Measurements from ENCODE around the gene UGT1A3.

Gene UGT1A3

DNA sequence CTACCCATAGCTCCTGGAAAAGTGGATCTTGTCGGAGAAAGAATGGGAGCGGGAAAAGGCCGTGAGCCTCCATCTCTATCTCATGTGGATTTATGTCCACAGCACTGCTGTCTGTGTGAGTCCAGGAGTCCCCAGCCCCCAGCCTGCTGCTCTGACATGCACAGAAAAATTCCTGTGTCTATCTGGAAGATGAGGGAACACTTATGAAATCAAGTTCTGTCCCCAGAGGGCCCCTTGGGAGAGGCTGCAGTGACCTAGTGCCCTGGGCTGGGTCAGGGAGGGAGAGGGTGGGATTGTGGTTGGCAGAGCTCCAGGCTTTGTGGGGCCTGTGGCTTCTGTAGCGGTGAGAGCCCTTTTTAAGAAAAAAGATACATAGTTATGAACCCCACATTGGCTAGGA is 87.9 kb downstream of the UGT1A3 start:
- DNase-seq, result no peak
- no peaks in the 10 kb centered on the region for H3K79me2 ChIP-seq (ENCODE audit: low read length)
- no peaks in the 10 kb centered on the region for H3K9me2 ChIP-seq (replicated peaks; ENCODE audit: insufficient read depth, low read length)
- no peak overlapping the region for H3K9ac ChIP-seq (ENCODE audit: low read length)
- no peaks in the 10 kb centered on the region for H3K36me3 ChIP-seq (replicated peaks; ENCODE audit: insufficient read depth, low read length)
- no peak overlapping the region for H2AFZ ChIP-seq (ENCODE audit: low read length)
- no peaks in the 10 kb centered on the region for H4K20me1 ChIP-seq (ENCODE audit: insufficient read depth, low read length)
- no peak overlapping the region for H3K4me2 ChIP-seq (ENCODE audit: low read depth, low read length)
- H3K4me1 ChIP-seq (ENCODE audit: low read length), result no peaks in the 10 kb centered on the region
- H3K4me3 ChIP-seq (ENCODE audit: low read length), result no peak overlapping the region
- H3F3A ChIP-seq (ENCODE audit: insufficient read depth, low read length), result no peaks in the 10 kb centered on the region
- H3K27me3 ChIP-seq (replicated peaks; ENCODE audit: insufficient read depth, low read length), result no peaks in the 10 kb centered on the region
- H3K27ac ChIP-seq (ENCODE audit: low read length), result no peak overlapping the region
- TF ChIP-seq EZH2 (optimal IDR thresholded peaks at IDR 0.05; ENCODE audit: low read depth, low read length) (no peak), EZH2phosphoT487 (IDR thresholded peaks at IDR 0.05; ENCODE audit: low read length) (no peak), CTCF (IDR thresholded peaks at IDR 0.05; ENCODE audit: low read length) (no peak)
- no peaks in the 10 kb centered on the region for H3K9me3 ChIP-seq (replicated peaks; ENCODE audit: insufficient read depth, low read length)

GRCh38 chr2:233817361-233817911 is 88.6 kb downstream of the UGT1A3 start:
- H3F3A ChIP-seq (ENCODE audit: insufficient read depth, low read length), result no peaks in the 10 kb centered on the region
- H3K27ac ChIP-seq (ENCODE audit: low read length), result no peak overlapping the region
- DNase-seq, result no peak
- H3K9ac ChIP-seq (ENCODE audit: low read length), result no peak overlapping the region
- H3K79me2 ChIP-seq (ENCODE audit: low read length), result no peaks in the 10 kb centered on the region
- H3K4me3 ChIP-seq (ENCODE audit: low read length), result no peak overlapping the region
- no peaks in the 10 kb centered on the region for H3K36me3 ChIP-seq (replicated peaks; ENCODE audit: insufficient read depth, low read length)
- H3K27me3 ChIP-seq (replicated peaks; ENCODE audit: insufficient read depth, low read length), result no peaks in the 10 kb centered on the region
- H2AFZ ChIP-seq (ENCODE audit: low read length), result no peak overlapping the region
- no peaks in the 10 kb centered on the region for H3K4me1 ChIP-seq (ENCODE audit: low read length)
- H4K20me1 ChIP-seq (ENCODE audit: insufficient read depth, low read length), result no peaks in the 10 kb centered on the region
- TF ChIP-seq EZH2phosphoT487 (IDR thresholded peaks at IDR 0.05; ENCODE audit: low read length) (no peak), EZH2 (optimal IDR thresholded peaks at IDR 0.05; ENCODE audit: low read depth, low read length) (no peak), CTCF (IDR thresholded peaks at IDR 0.05; ENCODE audit: low read length) (no peak)
- no peaks in the 10 kb centered on the region for H3K9me3 ChIP-seq (replicated peaks; ENCODE audit: insufficient read depth, low read length)
- H3K4me2 ChIP-seq (ENCODE audit: low read depth, low read length), result no peak overlapping the region
- no peaks in the 10 kb centered on the region for H3K9me2 ChIP-seq (replicated peaks; ENCODE audit: insufficient read depth, low read length)

GRCh38 chr2:233817995-233818638 is 89.3 kb downstream of the UGT1A3 start:
- Histone ChIP-seq H3K4me2 (ENCODE audit: low read depth, low read length) (no peak overlapping the region), H3K36me3 (replicated peaks; ENCODE audit: insufficient read depth, low read length) (no peaks in the 10 kb centered on the region), H3K4me1 (ENCODE audit: low read length) (no peaks in the 10 kb centered on the region), H3K79me2 (ENCODE audit: low read length) (no peaks in the 10 kb centered on the region), H3K27ac (ENCODE audit: low read length) (no peak overlapping the region), H2AFZ (ENCODE audit: low read length) (no peak overlapping the region), H3K9me3 (replicated peaks; ENCODE audit: insufficient read depth, low read length) (no peaks in the 10 kb centered on the region), H3F3A (ENCODE audit: insufficient read depth, low read length) (no peaks in the 10 kb centered on the region), H3K9me2 (replicated peaks; ENCODE audit: insufficient read depth, low read length) (no peaks in the 10 kb centered on the region), H3K4me3 (ENCODE audit: low read length) (no peak overlapping the region), H3K27me3 (replicated peaks; ENCODE audit: insufficient read depth, low read length) (no peaks in the 10 kb centered on the region), H4K20me1 (ENCODE audit: insufficient read depth, low read length) (no peaks in the 10 kb centered on the region), H3K9ac (ENCODE audit: low read length) (no peak overlapping the region)
- no peak for DNase-seq
- TF ChIP-seq EZH2phosphoT487 (IDR thresholded peaks at IDR 0.05; ENCODE audit: low read length), result no peak
- TF ChIP-seq CTCF (IDR thresholded peaks at IDR 0.05; ENCODE audit: low read length), result no peak
- no peak for TF ChIP-seq EZH2 (optimal IDR thresholded peaks at IDR 0.05; ENCODE audit: low read depth, low read length)

All from MM.1S (cell line).